MCF 10A (cell line): ENCODE data around the gene POU5F1. TPM values are rescaled to one million over a fixed set of nuclear protein-coding genes. Genes with fewer than 3 reads are reported as not detected.

ENCODE experiments used
- BruUV-seq: library from RNA; stranded (reverse); fragments of 400-500 nt; replicated peaks from 2 replicates; lab custom pipeline; 2021; lab: Mats Ljungman, UMichigan
- CTCF ChIA-PET: fragments of 300-600 bp; sonication (Branson Sonifier 250); formaldehyde crosslinking; extraction: SDS; loops from one replicate; lab custom pipeline; 2021; ENCODE audit warnings: antibody characterized with exemption, inconsistent platforms; lab: Yijun Ruan, JAX
- POLR2A ChIA-PET: fragments of 300-600, 350-650 bp; sonication (Branson Sonifier 250); formaldehyde crosslinking; extraction: SDS; loops from one replicate; lab custom pipeline; 2020; ENCODE audit warnings: antibody characterized with exemption, inconsistent platforms; lab: Yijun Ruan, JAX
- DNase-seq: peaks from one replicate; pipeline ENCODE4 v3.0.0-alpha.2; 2018; ENCODE audit not compliant: unreplicated experiment
- H3K27ac Mint-ChIP-seq: one replicate; pipeline ENCODE4 v1.8.0; 2022; ENCODE audit warnings: mild to moderate bottlenecking, low read depth, mixed read lengths; ENCODE audit not compliant: unreplicated experiment
- H3K27me3 Mint-ChIP-seq: one replicate; pipeline ENCODE4 v1.8.0; 2022; ENCODE audit warnings: mixed read lengths; ENCODE audit not compliant: insufficient read depth, unreplicated experiment
- H3K36me3 Mint-ChIP-seq: one replicate; pipeline ENCODE4 v1.8.0; 2022; ENCODE audit warnings: mild to moderate bottlenecking, moderate library complexity, mixed read lengths; ENCODE audit not compliant: insufficient read depth, unreplicated experiment
- H3K4me1 Mint-ChIP-seq: one replicate; pipeline ENCODE4 v1.8.0; 2022; ENCODE audit warnings: mixed read lengths; ENCODE audit not compliant: insufficient read depth, unreplicated experiment
- H3K4me3 Mint-ChIP-seq: one replicate; pipeline ENCODE4 v1.8.0; 2022; ENCODE audit warnings: mild to moderate bottlenecking, moderate library complexity, mixed read lengths; ENCODE audit not compliant: unreplicated experiment
- H3K9me3 Mint-ChIP-seq: one replicate; pipeline ENCODE4 v1.8.0; 2022; ENCODE audit warnings: mixed read lengths; ENCODE audit not compliant: unreplicated experiment
- CTCF ChIP-seq: fragments of 200-600 bp; IDR thresholded peaks from one replicate; pipeline ENCODE4 v1.8.0; 2022; ENCODE audit warnings: antibody characterized with exemption, mild to moderate bottlenecking; ENCODE audit not compliant: unreplicated experiment
- intact Hi-C: fragments of 100-400 bp; cut with micrococcal nuclease; formaldehyde crosslinking; loops from 2 replicates; pipeline ENCODE4 v1.14.1; 2022
- total RNA-seq: library from RNA; stranded (reverse); gene quantifications from 2 replicates; pipeline ENCODE4 v1.2.3, GENCODE V29; 2022

The POU5F1 gene
- total RNA-seq, 1 experiment from 2014 or later, result 1.5 TPM

- H3K4me3 Mint-ChIP-seq, result peak overlapping the region; percentile 10
- TF ChIP-seq CTCF, result no peak
- CTCF ChIA-PET, result interaction anchor here (0.6 to 0.9 kb wide), 6 partner anchors 30 to 208 kb away, joined by 3 read pairs; no protein-coding TSS in a partner anchor
- H3K9me3 Mint-ChIP-seq, result no peaks in the 10 kb centered on the region
- no peaks in the 10 kb centered on the region for H3K27me3 Mint-ChIP-seq
- no TSS peak for BruUV-seq
- H3K27ac Mint-ChIP-seq, result peak overlapping the region; percentile 86
- H3K4me1 Mint-ChIP-seq, result peaks cover 46% of the 10 kb centered on the region
- peaks cover 10% of the 10 kb centered on the region for H3K36me3 Mint-ChIP-seq
- POLR2A ChIA-PET, result interaction anchor here (5.1 kb wide), 1 partner anchor 8 kb away, joined by 60 read pairs; the partner anchor contains the start of gene PSORS1C1
- DNase-seq, result peak; percentile 90
- intact Hi-C loops, result no loop called here
These were observed 47.4 kb downstream of the POU5F1 start for GRCh38 chr6:31122791-31123706.

- Mint-ChIP-seq H3K27me3 (no peaks in the 10 kb centered on the region), H3K9me3 (no peaks in the 10 kb centered on the region), H3K36me3 (peaks cover 12% of the 10 kb centered on the region), H3K4me3 (no peak overlapping the region), H3K4me1 (peaks cover 34% of the 10 kb centered on the region), H3K27ac (no peak overlapping the region)
- BruUV-seq, result no TSS peak
- DNase-seq, result no peak
- ChIA-PET CTCF (interaction anchor here (0.9 to 1.2 kb wide), 4 partner anchors 34 to 245 kb away, joined by 3 to 5 read pairs (median 4); partner anchors contain the start of gene VARS2), POLR2A (interaction anchor here (0.6 to 1.1 kb wide), 3 partner anchors 24 to 494 kb away, joined by 3 to 4 read pairs (median 3); partner anchors contain the start of gene AIF1)
- TF ChIP-seq CTCF, result no peak
- intact Hi-C loops, result no loop called here
These were observed 49.2 kb downstream of the POU5F1 start for GRCh38 chr6:31121131-31121790.

GRCh38 chr6:31120151-31120915, 50.1 kb downstream of the POU5F1 start, which contains the start of gene CDSN:
CDSN (minus strand) TSS chr6:31120446; CDS start chr6:31120419, 27 bp downstream.
- intact Hi-C loops, result no loop called here
- Mint-ChIP-seq H3K4me1 (peaks cover 32% of the 10 kb centered on the region), H3K4me3 (no peak within 1 kb of the TSS), H3K9me3 (no peaks in the 10 kb centered on the region), H3K27me3 (no peaks in the 10 kb centered on the region), H3K36me3 (peaks cover 11% of the 10 kb centered on the region), H3K27ac (no peak within 1 kb of the TSS)
- TF ChIP-seq CTCF, result no peak
- no peak for DNase-seq
- POLR2A ChIA-PET, result interaction anchor here (0.6 kb wide), 1 partner anchor 495 kb away, joined by 3 read pairs; the partner anchor contains the start of gene AIF1
- BruUV-seq, result no TSS peak
- CTCF ChIA-PET, result interaction anchor here (1.1 to 2.2 kb wide), 2 partner anchors 33 to 40 kb away, joined by 3 to 6 read pairs; no protein-coding TSS in a partner anchor
